Neuronal stem cell (in vitro differentiated cells): Measurements from ENCODE around the gene LDLRAP1.

Experiments
- DNase-seq: peaks from one replicate; pipeline ENCODE4 v3.0.0-alpha.2; 2013; ENCODE audit warnings: low spot score
- H2AFZ ChIP-seq: one replicate; pipeline ENCODE4 v1.6.1; 2013; ENCODE audit warnings: mild to moderate bottlenecking, low read length, inconsistent platforms
- H2AK5ac ChIP-seq: 2 replicates; pipeline ENCODE4 v1.6.1; 2013; ENCODE audit warnings: low read depth, mild to moderate bottlenecking, inconsistent platforms, low read length, moderate library complexity, mixed read lengths
- H2BK120ac ChIP-seq: 2 replicates; pipeline ENCODE4 v1.6.1; 2013; ENCODE audit warnings: low read depth, mild to moderate bottlenecking, inconsistent platforms, low read length, moderate library complexity, mixed read lengths
- H2BK12ac ChIP-seq: one replicate; pipeline ENCODE4 v1.6.1; 2013; ENCODE audit warnings: low read length, inconsistent platforms
- H2BK15ac ChIP-seq: 2 replicates; pipeline ENCODE4 v1.6.1; 2013; ENCODE audit warnings: mild to moderate bottlenecking, low read length, inconsistent platforms, mixed read lengths
- H2BK5ac ChIP-seq: one replicate; pipeline ENCODE4 v1.6.1; 2013; ENCODE audit warnings: inconsistent platforms, mild to moderate bottlenecking, low read length, moderate library complexity
- H3K14ac ChIP-seq: one replicate; pipeline ENCODE4 v1.6.1; 2013; ENCODE audit warnings: low read length, inconsistent platforms
- H3K18ac ChIP-seq: 2 replicates; pipeline ENCODE4 v1.6.1; 2013; ENCODE audit warnings: low read length, inconsistent platforms
- H3K23ac ChIP-seq: 2 replicates; pipeline ENCODE4 v1.6.1; 2013; ENCODE audit warnings: low read depth, mild to moderate bottlenecking, mixed read lengths, low read length, inconsistent platforms; ENCODE audit not compliant: poor library complexity
- H3K27ac ChIP-seq: replicated peaks from 3 replicates; pipeline ENCODE4 v1.5.1; 2013; ENCODE audit warnings: low read length, inconsistent platforms
- H3K27me3 ChIP-seq, 3 experiments: 2 replicates each; pipeline ENCODE4 v1.6.1; 2013; ENCODE audit warnings: low read length in 3 of 3, mild to moderate bottlenecking in 2 of 3, inconsistent platforms in 1 of 3, low read depth in 1 of 3, mixed read lengths in 1 of 3, moderate library complexity in 1 of 3; ENCODE audit not compliant: control insufficient read depth in 3 of 3, insufficient read depth in 3 of 3
- H3K36me3 ChIP-seq, 2 donors: replicated peaks in 1 of 2; 2 replicates each; pipeline ENCODE4 v1.6.1; 2013; ENCODE audit warnings: low read length in 2 of 2; ENCODE audit not compliant: control insufficient read depth in 2 of 2, insufficient read depth in 2 of 2
- H3K4ac ChIP-seq: 2 replicates; pipeline ENCODE4 v1.6.1; 2013; ENCODE audit warnings: inconsistent platforms, mild to moderate bottlenecking, low read length, moderate library complexity
- H3K4me1 ChIP-seq, 2 donors: 1 replicate in 1 of 2; 2 replicates in 1 of 2; pipeline ENCODE4 v1.6.1; 2013; ENCODE audit warnings: low read length in 2 of 2, low read depth in 1 of 2; ENCODE audit not compliant: control insufficient read depth in 2 of 2, insufficient read depth in 1 of 2
- H3K4me2 ChIP-seq: one replicate; pipeline ENCODE4 v1.6.1; 2013; ENCODE audit warnings: mild to moderate bottlenecking, low read length, inconsistent platforms; ENCODE audit not compliant: insufficient read depth, poor library complexity, severe bottlenecking
- H3K4me3 ChIP-seq, 2 donors: 2 replicates each; pipeline ENCODE4 v1.5.1; 2013; ENCODE audit warnings: low read length in 2 of 2, mild to moderate bottlenecking in 2 of 2, inconsistent platforms in 1 of 2, moderate library complexity in 1 of 2
- H3K79me1 ChIP-seq: one replicate; pipeline ENCODE4 v1.6.1; 2013; ENCODE audit warnings: low read depth, mild to moderate bottlenecking, inconsistent platforms, low read length, moderate library complexity
- H3K9ac ChIP-seq: one replicate; pipeline ENCODE4 v1.6.1; 2013; ENCODE audit warnings: mild to moderate bottlenecking, low read depth, low read length, inconsistent platforms; ENCODE audit not compliant: poor library complexity
- H3K9me3 ChIP-seq, 2 donors: replicated peaks in 1 of 2; 2 replicates each; pipeline versions ENCODE3 to v1.6.1; 2013; ENCODE audit warnings: low read length in 2 of 2, mild to moderate bottlenecking in 2 of 2, inconsistent platforms in 1 of 2, low read depth in 1 of 2, mixed read lengths in 1 of 2, moderate library complexity in 1 of 2; ENCODE audit not compliant: control insufficient read depth in 2 of 2, insufficient read depth in 1 of 2
- H4K8ac ChIP-seq: one replicate; pipeline ENCODE4 v1.6.1; 2013; ENCODE audit warnings: low read depth, mild to moderate bottlenecking, inconsistent platforms, low read length, moderate library complexity
- H4K91ac ChIP-seq: one replicate; pipeline ENCODE4 v1.6.1; 2013; ENCODE audit warnings: low read length, low read depth, mild to moderate bottlenecking, inconsistent platforms; ENCODE audit not compliant: poor library complexity
- whole genome bisulfite sequencing, 2 donors: extraction: QIAGEN DNeasy Blood & Tissue Kit; methylation state at CpG; one replicate each; pipeline ENCODE4 v1.1.7; 2013; ENCODE audit warnings: missing lambda C conversion rate in 2 of 2, mixed read lengths in 1 of 2; ENCODE audit not compliant: insufficient read length in 2 of 2, insufficient replicate concordance in 1 of 2; ENCODE audit errors: extremely low coverage in 2 of 2; 5-methylcytosine and 5-hydroxymethylcytosine counted together

Gene LDLRAP1

DNA sequence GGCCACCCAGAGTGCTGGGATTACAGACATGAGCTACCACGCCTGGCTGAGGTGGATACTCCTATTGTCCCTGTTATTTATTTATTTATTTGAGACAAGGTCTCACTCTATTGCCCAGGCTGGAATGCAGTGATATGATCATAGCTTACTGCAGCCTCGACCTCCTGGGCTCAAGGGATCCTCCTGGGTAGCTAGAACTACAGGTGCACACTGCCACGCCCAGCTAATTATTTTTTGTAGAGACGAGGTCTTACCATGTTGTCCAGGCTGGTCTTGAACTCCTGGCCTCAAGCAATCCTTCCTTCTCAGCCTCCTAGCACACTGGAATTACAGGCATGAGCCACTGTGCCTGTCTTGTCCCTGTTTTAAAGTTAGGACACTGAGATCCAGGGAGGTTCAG lies 5.2 kb downstream of the LDLRAP1 start:
- H3K14ac ChIP-seq, result no peak overlapping the region
- H3K27ac ChIP-seq, result no peak overlapping the region

DNA sequence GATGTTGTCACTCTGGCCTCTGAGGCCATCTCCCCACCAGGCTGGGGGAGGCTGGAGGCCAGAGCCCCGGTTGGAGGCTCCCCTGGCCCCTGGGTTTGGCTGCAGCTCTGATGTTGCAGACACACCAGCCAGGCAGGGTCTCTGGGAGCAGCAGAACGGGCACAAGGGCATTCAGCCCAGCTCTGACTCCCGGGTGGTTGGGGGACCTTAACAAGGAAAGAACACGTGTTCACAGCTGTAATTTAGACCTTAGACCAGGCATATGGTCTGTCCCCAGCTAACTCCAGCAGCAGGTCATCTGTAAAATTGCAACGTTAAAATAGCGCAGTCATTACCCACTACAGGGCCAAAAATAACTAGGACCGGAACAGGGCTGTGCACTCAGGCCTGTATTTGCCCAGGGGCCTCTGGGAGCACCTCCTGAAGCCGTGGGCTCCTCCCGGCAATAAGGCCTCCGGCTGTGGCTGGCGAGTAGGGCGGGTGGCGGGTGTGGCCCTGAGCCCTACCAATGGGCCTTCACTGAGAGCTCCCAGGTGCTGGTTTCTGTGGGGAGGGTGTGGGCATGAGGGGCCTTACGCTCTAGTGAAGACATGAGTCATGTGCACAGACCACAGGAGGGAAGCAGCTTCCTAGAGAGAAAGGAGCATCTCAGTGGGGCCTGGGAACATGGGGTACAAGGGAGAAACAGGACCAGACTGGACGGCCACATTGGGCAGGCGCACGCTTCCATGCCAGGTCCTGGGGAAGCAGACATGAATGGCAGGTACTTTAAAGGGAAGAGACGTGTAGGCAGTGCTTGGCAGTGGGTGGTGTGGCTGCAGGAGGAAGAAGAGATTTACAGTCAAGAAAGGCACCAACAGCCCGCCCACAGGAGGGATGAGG lies 6.1 kb downstream of the LDLRAP1 start:
- Histone ChIP-seq H4K91ac (no peak overlapping the region), H2BK12ac (no peak overlapping the region), H3K23ac (no peak overlapping the region), H3K27ac (no peak overlapping the region), H3K27me3 (peaks cover 0 to 4% (median 0%) of the 10 kb centered on the region in 3 experiments), H4K8ac (no peak overlapping the region), H2AK5ac (no peak overlapping the region), H3K36me3 (no peaks in the 10 kb centered on the region), H3K4me3 (no peak overlapping the region), H2BK15ac (no peak overlapping the region), H2BK120ac (peak overlapping the region; percentile 73), H3K79me1 (no peaks in the 10 kb centered on the region), H3K9me3 (peaks cover 0 to 1% of the 10 kb centered on the region in 2 donors), H3K14ac (peak overlapping the region; percentile 25), H3K9ac (no peak overlapping the region), H3K4me1 (peaks cover 2 to 3% of the 10 kb centered on the region in 2 donors), H2BK5ac (peak overlapping the region; percentile 19), H3K18ac (no peak overlapping the region), H3K4me2 (no peak overlapping the region), H3K4ac (no peak overlapping the region), H2AFZ (no peak overlapping the region)
- WGBS, 2 donors, result no CpG with 5 or more reads among the region's 19 CpGs
- DNase-seq, result no peak

More for the DNA sequence above, 5.2 kb downstream of the LDLRAP1 start:
- H3K9ac ChIP-seq, result no peak overlapping the region
- peaks cover 0 to 1% of the 10 kb centered on the region in 2 donors for H3K9me3 ChIP-seq
- no peaks in the 10 kb centered on the region for H3K79me1 ChIP-seq
- no peak overlapping the region for H2BK15ac ChIP-seq
- WGBS, 2 donors, result no CpG with 5 or more reads among the region's 4 CpGs
- H3K18ac ChIP-seq, result no peak overlapping the region
- H3K4me2 ChIP-seq, result no peak overlapping the region
- no peak overlapping the region for H3K4me3 ChIP-seq
- no peak overlapping the region for H2BK12ac ChIP-seq
- H4K91ac ChIP-seq, result no peak overlapping the region
- no peak overlapping the region for H2AFZ ChIP-seq
- peaks cover 0 to 11% (median 0%) of the 10 kb centered on the region in 3 experiments for H3K27me3 ChIP-seq
- no peak overlapping the region for H2AK5ac ChIP-seq
- no peaks in the 10 kb centered on the region for H3K36me3 ChIP-seq
- H2BK120ac ChIP-seq, result no peak overlapping the region
- H3K4me1 ChIP-seq, result peaks cover 4 to 6% of the 10 kb centered on the region in 2 donors
- H3K23ac ChIP-seq, result no peak overlapping the region
- no peak overlapping the region for H4K8ac ChIP-seq
- H3K4ac ChIP-seq, result no peak overlapping the region
- no peak overlapping the region for H2BK5ac ChIP-seq
- no peak for DNase-seq

DNA sequence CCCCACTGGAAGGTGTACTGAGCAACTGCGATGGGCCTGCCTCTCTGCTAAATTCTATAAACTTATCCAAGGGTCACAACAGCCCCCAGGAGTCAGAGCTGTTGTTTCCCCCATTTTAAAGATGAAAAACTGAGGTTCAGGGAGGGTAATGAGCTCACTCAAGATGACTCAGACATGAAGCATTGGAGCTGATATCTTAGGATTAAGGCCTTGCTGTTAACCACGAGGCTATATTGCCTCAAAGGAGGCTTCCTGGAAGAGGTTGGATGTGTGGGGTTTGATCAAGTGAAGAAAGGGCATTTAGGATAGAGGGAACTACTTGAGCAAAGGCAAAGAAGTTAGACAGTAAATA lies 6.7 kb downstream of the LDLRAP1 start:
- H4K91ac ChIP-seq, result no peak overlapping the region
- H3K23ac ChIP-seq, result no peak overlapping the region
- H3K14ac ChIP-seq, result no peak overlapping the region
- H3K4me2 ChIP-seq, result no peak overlapping the region
- H3K4me1 ChIP-seq, result no peaks in the 10 kb centered on the region
- H3K9me3 ChIP-seq, result peaks cover 0 to 1% of the 10 kb centered on the region in 2 donors
- no peak overlapping the region for H2AFZ ChIP-seq
- no peaks in the 10 kb centered on the region for H3K79me1 ChIP-seq
- no peak overlapping the region for H3K18ac ChIP-seq
- no peak overlapping the region for H2BK5ac ChIP-seq
- no peak overlapping the region for H2BK15ac ChIP-seq
- H3K9ac ChIP-seq, result no peak overlapping the region
- H3K36me3 ChIP-seq, result no peaks in the 10 kb centered on the region
- H2BK120ac ChIP-seq, result no peak overlapping the region
- no peak overlapping the region for H3K27ac ChIP-seq
- no peak overlapping the region for H3K4ac ChIP-seq
- H3K4me3 ChIP-seq, result no peak overlapping the region
- H2AK5ac ChIP-seq, result no peak overlapping the region
- H4K8ac ChIP-seq, result no peak overlapping the region
- WGBS, 2 donors, result no CpG with 5 or more reads among the region's 2 CpGs
- no peaks in the 10 kb centered on the region for H3K27me3 ChIP-seq
- DNase-seq, result no peak
- no peak overlapping the region for H2BK12ac ChIP-seq

DNA sequence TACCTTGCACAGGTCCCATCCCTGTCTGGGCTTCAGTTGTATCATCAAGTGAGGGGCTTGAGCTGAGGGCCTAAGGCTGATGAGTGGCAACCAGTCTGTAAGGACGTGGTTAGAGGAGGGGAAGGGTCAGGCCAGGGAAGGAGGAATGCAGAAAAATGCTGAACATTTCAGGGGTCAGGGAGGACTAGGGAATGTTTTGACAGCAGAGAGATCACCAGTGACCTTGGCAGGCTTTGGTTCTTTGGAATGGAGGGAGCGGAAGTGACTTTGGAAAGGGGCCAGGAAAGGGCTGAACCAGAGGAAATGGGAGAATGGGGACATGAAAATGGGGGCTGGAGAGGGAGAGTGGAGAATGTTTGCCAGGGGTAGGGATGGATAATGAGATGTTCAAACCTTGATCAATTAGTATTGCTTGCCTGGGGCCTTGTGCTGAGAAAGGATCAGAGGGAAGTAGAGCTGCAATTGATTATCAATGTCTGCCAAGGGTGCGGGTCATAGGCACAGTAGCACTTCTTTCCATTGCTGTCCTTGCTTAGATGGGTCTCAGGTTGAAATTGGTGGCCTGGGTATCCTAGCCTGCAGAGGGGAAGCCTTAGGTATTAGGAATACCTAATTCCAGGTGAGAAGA lies 7.4 kb downstream of the LDLRAP1 start:
- Histone ChIP-seq H3K18ac (no peak overlapping the region), H2AK5ac (no peak overlapping the region), H3K14ac (no peak overlapping the region), H4K8ac (no peak overlapping the region), H3K4me2 (no peak overlapping the region), H3K4ac (no peak overlapping the region), H3K9ac (no peak overlapping the region), H2BK120ac (no peak overlapping the region), H2BK12ac (no peak overlapping the region), H3K79me1 (no peaks in the 10 kb centered on the region), H3K36me3 (no peaks in the 10 kb centered on the region), H3K9me3 (peaks cover 0 to 1% of the 10 kb centered on the region in 2 donors), H3K27ac (no peak overlapping the region), H2BK5ac (no peak overlapping the region), H3K23ac (no peak overlapping the region), H2AFZ (no peak overlapping the region), H3K4me1 (no peaks in the 10 kb centered on the region), H3K4me3 (no peak overlapping the region), H4K91ac (peak overlapping the region; percentile 77), H3K27me3 (no peaks in the 10 kb centered on the region), H2BK15ac (no peak overlapping the region)
- no peak for DNase-seq
- no CpG with 5 or more reads among the region's 3 CpGs for WGBS, 2 donors
